Lung (tissue), 12 donors: ENCODE data around the gene MRPS10. TPM values are rescaled to one million over a fixed set of nuclear protein-coding genes. Genes with fewer than 3 reads are reported as not detected.

Experiments used
- ATAC-seq: fragments of 200-7000 bp; cut with Tn5 transposase; one replicate; pipeline ENCODE4 v1.9.1; 2020; ENCODE audit warnings: moderate number of reproducible peaks; ENCODE audit not compliant: insufficient read depth, low FRiP score
- DNase-seq, 3 donors: peaks; one replicate each; pipeline ENCODE4 v3.0.0-alpha.2; 2013 to 2017
- H3K27ac ChIP-seq, 2 donors: one replicate each; pipeline ENCODE4 v1.5.1; 2013; ENCODE audit warnings: mild to moderate bottlenecking in 2 of 2, moderate library complexity in 2 of 2, control low read depth in 1 of 2, inconsistent platforms in 1 of 2, low read depth in 1 of 2, low read length in 1 of 2
- H3K27me3 ChIP-seq, 3 donors: one replicate each; pipeline ENCODE4 v1.5.1; 2013; ENCODE audit warnings: low read length in 2 of 3; ENCODE audit not compliant: control insufficient read depth in 3 of 3, insufficient read depth in 3 of 3
- H3K36me3 ChIP-seq, 4 donors: one replicate each; pipeline ENCODE4 v1.5.1; 2013; ENCODE audit warnings: low read length in 4 of 4, mild to moderate bottlenecking in 1 of 4, moderate library complexity in 1 of 4; ENCODE audit not compliant: control insufficient read depth in 4 of 4, insufficient read depth in 4 of 4
- H3K4me1 ChIP-seq, 5 donors: one replicate each; pipeline ENCODE4 v1.5.1; 2013; ENCODE audit warnings: low read length in 5 of 5, mild to moderate bottlenecking in 2 of 5, moderate library complexity in 1 of 5; ENCODE audit not compliant: control insufficient read depth in 5 of 5, insufficient read depth in 5 of 5
- H3K4me3 ChIP-seq: one replicate; pipeline ENCODE4 v1.5.1; 2013; ENCODE audit warnings: mild to moderate bottlenecking, control low read depth, moderate library complexity
- H3K9ac ChIP-seq, 2 donors: one replicate each; pipeline ENCODE4 v1.5.1; 2013; ENCODE audit warnings: low read length in 2 of 2, control low read depth in 1 of 2; ENCODE audit not compliant: insufficient read depth in 1 of 2
- H3K9me3 ChIP-seq, 4 donors: one replicate each; pipeline ENCODE4 v1.5.1; 2013; ENCODE audit warnings: low read length in 3 of 4, mild to moderate bottlenecking in 1 of 4, moderate library complexity in 1 of 4; ENCODE audit not compliant: control insufficient read depth in 4 of 4, insufficient read depth in 3 of 4
- CTCF ChIP-seq: IDR thresholded peaks from 2 replicates; pipeline ENCODE4 v1.5.1; 2012; ENCODE audit warnings: mild to moderate bottlenecking; ENCODE audit errors: control extremely low read depth, extremely low read depth
- WGBS, 2 donors: extraction: QIAGEN DNeasy Blood & Tissue Kit; methylation state at CpG; one replicate each; pipeline ENCODE4 v1.1.7; 2013; 5-methylcytosine and 5-hydroxymethylcytosine counted together
- polyA plus RNA-seq, 2 donors: library from polyadenylated mRNA; stranded (reverse); fragments of 200-250 nt; gene quantifications; one replicate each; pipeline ENCODE4 v1.2.1, GENCODE V29; 2013
- total RNA-seq, 2 donors: library from RNA; depleted of rRNA in 1 of 2; stranded (reverse); fragments of >200 nt in 1 of 2; gene quantifications; one replicate each; pipeline ENCODE4 v1.2.1, GENCODE V29; 2014 to 2021
- donor health status: control.
- donor health status: control.
- donor health status: Bipolar disorder and iron deficiency.
- donor health status: healthy.
- donor health status: DM: yes; HTN: yes; CAD: no.

The MRPS10 gene
- total and polyA plus RNA-seq, 4 donors, result 19.7 to 26.5 (median 22.5) TPM

DNA sequence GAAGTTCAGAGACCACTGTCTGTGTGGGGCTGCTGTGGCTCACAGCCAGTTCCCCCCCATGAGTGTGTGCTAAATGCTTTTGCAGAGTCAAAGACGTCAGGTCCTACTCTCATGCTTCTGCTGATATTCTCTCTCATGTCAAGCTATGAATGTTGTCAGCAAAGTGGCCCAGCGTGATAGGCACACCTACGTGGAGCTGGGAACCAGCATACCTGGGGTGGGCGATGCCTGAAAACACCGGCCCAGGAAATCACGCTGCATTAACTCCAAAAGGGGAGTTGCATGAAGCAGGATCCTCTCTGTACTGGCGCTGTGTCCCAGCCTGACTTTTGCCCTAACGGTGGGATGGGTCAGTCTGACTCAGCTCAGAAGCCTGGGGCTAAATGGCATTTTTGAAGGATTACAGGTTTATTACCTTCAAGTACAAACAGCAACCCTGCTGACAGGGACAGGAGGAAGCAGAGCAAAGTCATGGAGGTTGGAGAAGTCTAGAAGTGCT is 9.0 kb upstream of the MRPS10 start:
- H3K27ac ChIP-seq, result peak overlapping the region in 1 of 2 donors; percentile 13
- no peaks in the 10 kb centered on the region for H3K27me3 ChIP-seq
- peak in 2 of 3 donors; percentile 29 to 38 for DNase-seq
- H3K36me3 ChIP-seq, result peaks cover 0 to 18% (median 5%) of the 10 kb centered on the region in 4 donors
- peak overlapping the region in 1 of 2 donors; percentile 63 for H3K9ac ChIP-seq
- no peak overlapping the region for H3K4me3 ChIP-seq
- ATAC-seq, result peak; percentile 32
- peaks cover 0 to 42% (median 10%) of the 10 kb centered on the region in 5 donors for H3K4me1 ChIP-seq
- no peak for TF ChIP-seq CTCF
- 67 to 80% methylated on average over 8 of the region's 8 CpGs for WGBS, 2 donors
- no peaks in the 10 kb centered on the region for H3K9me3 ChIP-seq

- Histone ChIP-seq H3K27ac (no peak overlapping the region), H3K9me3 (no peaks in the 10 kb centered on the region), H3K4me1 (peaks cover 0 to 42% (median 10%) of the 10 kb centered on the region in 5 donors), H3K4me3 (no peak overlapping the region), H3K36me3 (peaks cover 0 to 18% (median 5%) of the 10 kb centered on the region in 4 donors), H3K9ac (peak overlapping the region in 1 of 2 donors; percentile 63), H3K27me3 (no peaks in the 10 kb centered on the region)
- 60 to 70% methylated on average over 3 of the region's 3 CpGs for WGBS, 2 donors
- TF ChIP-seq CTCF, result no peak
- no peak for ATAC-seq
- DNase-seq, result peak; percentile 66 to 93 (median 82)
These were observed 8.5 kb upstream of the MRPS10 start for GRCh38 chr6:42226161-42226611.

- DNase-seq, result no peak
- TF ChIP-seq CTCF, result no peak
- H3K27me3 ChIP-seq, result no peaks in the 10 kb centered on the region
- H3K4me1 ChIP-seq, result peaks cover 0 to 35% (median 10%) of the 10 kb centered on the region in 5 donors
- no peak overlapping the region for H3K9ac ChIP-seq
- H3K4me3 ChIP-seq, result no peak overlapping the region
- peaks cover 0 to 18% (median 5%) of the 10 kb centered on the region in 4 donors for H3K36me3 ChIP-seq
- no peaks in the 10 kb centered on the region for H3K9me3 ChIP-seq
- 57 to 66% methylated on average over 4 of the region's 4 CpGs for WGBS, 2 donors
- no peak for ATAC-seq
- H3K27ac ChIP-seq, result no peak overlapping the region
These were observed 7.8 kb upstream of the MRPS10 start for GRCh38 chr6:42225419-42225818.

- Histone ChIP-seq H3K4me1 (peaks cover 0 to 30% (median 10%) of the 10 kb centered on the region in 5 donors), H3K9me3 (no peaks in the 10 kb centered on the region), H3K27me3 (no peaks in the 10 kb centered on the region), H3K4me3 (no peak overlapping the region), H3K36me3 (peaks cover 0 to 18% (median 5%) of the 10 kb centered on the region in 4 donors), H3K27ac (no peak overlapping the region), H3K9ac (no peak overlapping the region)
- no peak for TF ChIP-seq CTCF
- ATAC-seq, result no peak
- no peak for DNase-seq
These were observed 7.3 kb upstream of the MRPS10 start for GRCh38 chr6:42225029-42225339.
